Activated CD4-positive, alpha-beta memory T cell treated with anti-CD3 and anti-CD28 coated beads for 36 hours (primary cell): ENCODE measurements around the gene PML. TPM values are rescaled to one million over a fixed set of nuclear protein-coding genes. Genes with fewer than 3 reads are reported as not detected.
"Not testable (repeated sequence)": the region's sequence is repeated elsewhere in the genome, so short reads cannot be mapped to it uniquely, and the experiment has no call there.

Experiments
- CTCF ChIA-PET: fragments of 350-600 bp; sonication (Branson Sonifier 250); formaldehyde crosslinking; loops from one replicate; lab custom pipeline; 2021; ENCODE audit warnings: antibody characterized with exemption, inconsistent platforms; lab: Charles Lee
- POLR2A ChIA-PET: fragments of 350-600 bp; sonication (Branson Sonifier 250); formaldehyde crosslinking; loops from one replicate; lab custom pipeline; 2021; ENCODE audit warnings: antibody characterized with exemption; lab: Charles Lee
- DNase-seq: peaks from one replicate; pipeline ENCODE4 v3.0.0-alpha.2; 2020
- H3K27ac Mint-ChIP-seq: one replicate; pipeline ENCODE4 v1.8.0; 2021; ENCODE audit warnings: mixed read lengths
- H3K27me3 Mint-ChIP-seq: one replicate; pipeline ENCODE4 v1.8.0; 2021; ENCODE audit warnings: mixed read lengths
- H3K36me3 Mint-ChIP-seq: one replicate; pipeline ENCODE4 v1.8.0; 2021; ENCODE audit warnings: mixed read lengths
- H3K4me1 Mint-ChIP-seq: one replicate; pipeline ENCODE4 v1.8.0; 2021; ENCODE audit warnings: low read depth, mixed read lengths
- H3K4me3 Mint-ChIP-seq: one replicate; pipeline ENCODE4 v1.8.0; 2021; ENCODE audit warnings: mild to moderate bottlenecking, mixed read lengths
- H3K9me3 Mint-ChIP-seq: one replicate; pipeline ENCODE4 v1.8.0; 2021; ENCODE audit warnings: mixed read lengths
- intact Hi-C: fragments of 100-400 bp; cut with micrococcal nuclease; formaldehyde crosslinking; loops from one replicate; pipeline ENCODE4 v1.15.1; 2023
- total RNA-seq, 2 experiments: library from RNA; stranded (reverse); gene quantifications; one replicate each; pipeline ENCODE4 v1.2.3, GENCODE V29; 2021

The PML gene
- total RNA-seq, 2 experiments from 2014 or later: 67.6 to 69.8 TPM

GRCh38 chr15:74043425-74044266 is 49.1 kb downstream of the PML start:
- CTCF ChIA-PET: interaction anchor here (1.0 to 1.6 kb wide), 2 partner anchors 9 to 47 kb away, joined by 3 to 5 read pairs; no protein-coding TSS in a partner anchor
- POLR2A ChIA-PET: no interaction called here
- intact Hi-C loops: no loop called here

GRCh38 chr15:74044267-74045110 is 50.0 kb downstream of the PML start:
- ChIA-PET POLR2A (no interaction called here), CTCF (interaction anchor here (1.0 to 1.6 kb wide), 2 partner anchors 8 to 48 kb away, joined by 3 to 5 read pairs; no protein-coding TSS in a partner anchor)
- intact Hi-C loops: loop anchor here (5.0 kb wide), 1 partner anchor 72 kb away; no protein-coding TSS in a partner anchor
- Mint-ChIP-seq H3K27me3 (no peaks in the 10 kb centered on the region), H3K27ac (no peak overlapping the region), H3K4me3 (no peak overlapping the region), H3K9me3 (no peaks in the 10 kb centered on the region), H3K4me1 (peaks cover 8% of the 10 kb centered on the region), H3K36me3 (no peaks in the 10 kb centered on the region)
- no peak for DNase-seq

More at GRCh38 chr15:74043425-74044266, 49.1 kb downstream of the PML start:
- H3K9me3 Mint-ChIP-seq: no peaks in the 10 kb centered on the region
- no peaks in the 10 kb centered on the region for H3K36me3 Mint-ChIP-seq
- H3K4me3 Mint-ChIP-seq: no peak overlapping the region
- H3K27ac Mint-ChIP-seq: no peak overlapping the region
- DNase-seq: no peak
- no peaks in the 10 kb centered on the region for H3K27me3 Mint-ChIP-seq
- peaks cover 8% of the 10 kb centered on the region for H3K4me1 Mint-ChIP-seq

- Mint-ChIP-seq H3K36me3 (no peaks in the 10 kb centered on the region), H3K4me1 (peaks cover 8% of the 10 kb centered on the region), H3K4me3 (no peak overlapping the region), H3K27me3 (no peaks in the 10 kb centered on the region), H3K27ac (no peak overlapping the region), H3K9me3 (no peaks in the 10 kb centered on the region)
- DNase-seq: no peak
- ChIA-PET POLR2A (no interaction called here), CTCF (interaction anchor here (5.3 kb wide), 1 partner anchor 73 kb away, joined by 98 read pairs; no protein-coding TSS in a partner anchor)
- intact Hi-C loops: loop anchor here (5.0 kb wide), 1 partner anchor 73 kb away; no protein-coding TSS in a partner anchor
These were observed 50.7 kb downstream of the PML start for GRCh38 chr15:74045184-74045583.

- Mint-ChIP-seq H3K36me3 (no peaks in the 10 kb centered on the region), H3K4me3 (no peak overlapping the region), H3K4me1 (peaks cover 8% of the 10 kb centered on the region), H3K27me3 (no peaks in the 10 kb centered on the region), H3K27ac (no peak overlapping the region), H3K9me3 (no peaks in the 10 kb centered on the region)
- DNase-seq: no peak
- CTCF ChIA-PET: interaction anchor here (1.6 to 5.3 kb wide), 2 partner anchors 14 to 73 kb away, joined by 5 to 98 read pairs; no protein-coding TSS in a partner anchor
- POLR2A ChIA-PET: no interaction called here
- intact Hi-C loops: loop anchor here (5.0 kb wide), 1 partner anchor 73 kb away; no protein-coding TSS in a partner anchor
These were observed 51.2 kb downstream of the PML start for GRCh38 chr15:74045636-74046274.

GRCh38 chr15:74046275-74046674 is 51.8 kb downstream of the PML start:
- Mint-ChIP-seq H3K27me3 (no peaks in the 10 kb centered on the region), H3K27ac (no peak overlapping the region), H3K4me3 (no peak overlapping the region), H3K9me3 (no peaks in the 10 kb centered on the region), H3K4me1 (peaks cover 8% of the 10 kb centered on the region), H3K36me3 (no peaks in the 10 kb centered on the region)
- intact Hi-C loops: loop anchor here (5.0 kb wide), 1 partner anchor 74 kb away; no protein-coding TSS in a partner anchor
- ChIA-PET POLR2A (no interaction called here), CTCF (interaction anchor here (1.6 to 5.3 kb wide), 2 partner anchors 14 to 74 kb away, joined by 5 to 98 read pairs; no protein-coding TSS in a partner anchor)
- DNase-seq: no peak

- DNase-seq: no peak
- Mint-ChIP-seq H3K27ac (no peak overlapping the region), H3K4me1 (peaks cover 14% of the 10 kb centered on the region), H3K9me3 (no peaks in the 10 kb centered on the region), H3K27me3 (no peaks in the 10 kb centered on the region), H3K4me3 (no peak overlapping the region), H3K36me3 (no peaks in the 10 kb centered on the region)
- ChIA-PET CTCF (interaction anchor here (1.0 to 5.3 kb wide), 6 partner anchors 9 to 93 kb away, joined by 3 to 98 read pairs (median 14); partner anchors contain the start of gene PML), POLR2A (no interaction called here)
- intact Hi-C loops: loop anchor here (5.0 kb wide), 2 partner anchors 77 to 272 kb away; no protein-coding TSS in a partner anchor
These were observed 55.6 kb downstream of the PML start for GRCh38 chr15:74050127-74050526.

GRCh38 chr15:74050556-74051234 is 56.2 kb downstream of the PML start:
- CTCF ChIA-PET: interaction anchor here (1.2 to 5.3 kb wide), 5 partner anchors 12 to 258 kb away, joined by 3 to 98 read pairs (median 28); no protein-coding TSS in a partner anchor
- Mint-ChIP-seq H3K4me1 (peaks cover 14% of the 10 kb centered on the region), H3K36me3 (no peaks in the 10 kb centered on the region), H3K27ac (no peak overlapping the region), H3K9me3 (no peaks in the 10 kb centered on the region), H3K4me3 (no peak overlapping the region), H3K27me3 (no peaks in the 10 kb centered on the region)
- intact Hi-C loops: loop anchor here (5.0 kb wide), 2 partner anchors 77 to 272 kb away; no protein-coding TSS in a partner anchor
- DNase-seq: no peak
- POLR2A ChIA-PET: no interaction called here

- DNase-seq, H3K27me3 Mint-ChIP-seq, H3K4me3 Mint-ChIP-seq, H3K36me3 Mint-ChIP-seq, POLR2A ChIA-PET, H3K9me3 Mint-ChIP-seq, H3K27ac Mint-ChIP-seq: not testable (repeated sequence)
- peaks cover 13% of the 10 kb centered on the region for H3K4me1 Mint-ChIP-seq
- intact Hi-C loops: loop anchor here (5.0 kb wide), 2 partner anchors 75 to 270 kb away; no protein-coding TSS in a partner anchor
- CTCF ChIA-PET: interaction anchor here (0.6 to 4.3 kb wide), 13 partner anchors 9 to 270 kb away, joined by 3 to 28 read pairs (median 5); partner anchors contain the start of gene PML
These were observed 58.0 kb downstream of the PML start for GRCh38 chr15:74052271-74053260.

- DNase-seq: no peak
- Mint-ChIP-seq H3K36me3 (no peaks in the 10 kb centered on the region), H3K27ac (no peak overlapping the region), H3K27me3 (no peaks in the 10 kb centered on the region), H3K4me1 (peaks cover 5% of the 10 kb centered on the region), H3K9me3 (no peaks in the 10 kb centered on the region), H3K4me3 (no peak overlapping the region)
- POLR2A ChIA-PET: no interaction called here
- CTCF ChIA-PET: interaction anchor here (0.7 to 4.3 kb wide), 12 partner anchors 12 to 273 kb away, joined by 3 to 28 read pairs (median 6); partner anchors contain the start of genes ISLR2 and PML
- intact Hi-C loops: loop anchor here (5.0 kb wide), 2 partner anchors 74 to 269 kb away; no protein-coding TSS in a partner anchor
These were observed 59.0 kb downstream of the PML start for GRCh38 chr15:74053517-74053916.
